Measurements from ENCODE around the gene PNKP.

Gene PNKP

DNA sequence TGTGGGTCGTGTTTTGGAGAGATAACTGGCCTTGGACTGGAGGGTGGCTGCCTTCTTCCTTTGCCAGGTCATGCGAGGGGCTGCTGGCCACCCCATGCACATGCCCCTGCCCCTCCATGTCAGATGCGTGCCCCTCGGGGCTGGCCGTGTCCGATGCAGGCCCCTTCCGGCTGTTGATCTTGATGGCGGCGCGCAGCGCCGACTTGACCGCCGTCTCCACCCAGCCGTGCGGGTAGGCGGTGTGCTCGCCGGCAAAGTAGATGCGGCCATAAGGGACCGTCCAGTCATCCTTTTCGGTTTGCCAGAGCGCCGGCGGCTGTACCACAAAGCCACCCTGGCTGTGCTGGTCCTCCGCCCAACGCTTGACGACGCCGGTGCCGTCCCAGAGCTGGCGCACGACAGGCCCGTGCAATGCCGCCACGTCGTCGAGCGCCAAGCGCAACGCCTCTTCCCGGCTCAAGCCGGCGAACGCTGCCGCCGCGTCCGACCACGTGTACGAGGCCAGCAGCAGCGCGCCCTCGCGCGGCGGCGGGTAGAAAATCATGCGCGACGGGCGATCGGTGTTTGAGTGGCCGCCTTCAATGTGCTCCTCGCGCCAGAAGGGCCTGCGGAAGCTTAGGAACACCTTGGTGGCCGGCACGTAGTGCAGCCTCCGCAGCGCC, 22.4 kb upstream of the PNKP start:
- peak; percentile 53 for DNase-seq

DNA sequence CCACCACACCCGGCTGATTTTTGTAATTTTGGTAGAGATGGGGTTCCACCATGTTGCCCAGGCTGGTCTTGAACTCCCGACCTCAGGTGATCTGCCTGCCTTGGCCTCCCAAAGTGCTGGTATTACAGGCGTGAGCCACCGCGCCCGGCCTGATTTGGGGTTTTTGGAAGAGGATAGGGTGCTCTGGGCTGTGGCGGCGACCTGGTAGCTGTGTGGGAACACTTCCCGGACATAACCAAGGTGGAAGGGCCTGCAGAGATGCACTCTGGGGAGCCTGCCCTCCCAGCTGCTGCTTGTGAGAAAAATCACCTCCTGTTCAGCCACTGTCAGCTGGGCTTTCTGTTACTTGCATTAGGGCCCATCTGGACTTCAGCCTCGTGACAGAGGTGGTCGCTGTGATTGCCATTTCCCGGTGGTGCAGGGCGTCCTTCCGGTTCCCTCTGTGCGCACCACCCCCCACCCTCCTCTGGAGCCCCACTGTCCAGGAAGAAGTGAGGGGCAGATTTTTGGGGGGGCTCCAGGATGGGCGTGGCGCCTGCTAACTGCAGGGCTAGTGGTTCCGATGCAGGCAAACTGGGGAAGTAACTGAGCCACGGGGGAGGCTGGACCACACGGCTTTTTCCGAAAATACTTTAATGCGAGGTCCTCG, 21.8 kb upstream of the PNKP start:
- DNase-seq = no peak

DNA sequence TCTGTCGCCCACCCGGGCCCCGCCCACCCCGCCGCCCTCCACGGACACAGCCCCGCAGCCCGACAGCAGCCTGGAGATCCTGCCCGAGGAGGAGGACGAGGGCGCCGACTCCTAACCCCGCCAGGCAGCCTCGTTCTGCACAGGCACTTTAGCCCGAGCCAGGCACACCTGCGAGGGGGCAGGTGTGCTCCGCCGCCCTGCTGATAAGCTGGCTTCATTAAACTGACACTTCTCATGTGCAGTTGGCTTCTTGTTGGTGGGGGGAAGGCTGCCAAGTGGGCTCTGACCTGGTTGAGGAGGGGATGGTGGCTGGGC, 21.1 kb upstream of the PNKP start:
- peak; percentile 23 for DNase-seq

DNA sequence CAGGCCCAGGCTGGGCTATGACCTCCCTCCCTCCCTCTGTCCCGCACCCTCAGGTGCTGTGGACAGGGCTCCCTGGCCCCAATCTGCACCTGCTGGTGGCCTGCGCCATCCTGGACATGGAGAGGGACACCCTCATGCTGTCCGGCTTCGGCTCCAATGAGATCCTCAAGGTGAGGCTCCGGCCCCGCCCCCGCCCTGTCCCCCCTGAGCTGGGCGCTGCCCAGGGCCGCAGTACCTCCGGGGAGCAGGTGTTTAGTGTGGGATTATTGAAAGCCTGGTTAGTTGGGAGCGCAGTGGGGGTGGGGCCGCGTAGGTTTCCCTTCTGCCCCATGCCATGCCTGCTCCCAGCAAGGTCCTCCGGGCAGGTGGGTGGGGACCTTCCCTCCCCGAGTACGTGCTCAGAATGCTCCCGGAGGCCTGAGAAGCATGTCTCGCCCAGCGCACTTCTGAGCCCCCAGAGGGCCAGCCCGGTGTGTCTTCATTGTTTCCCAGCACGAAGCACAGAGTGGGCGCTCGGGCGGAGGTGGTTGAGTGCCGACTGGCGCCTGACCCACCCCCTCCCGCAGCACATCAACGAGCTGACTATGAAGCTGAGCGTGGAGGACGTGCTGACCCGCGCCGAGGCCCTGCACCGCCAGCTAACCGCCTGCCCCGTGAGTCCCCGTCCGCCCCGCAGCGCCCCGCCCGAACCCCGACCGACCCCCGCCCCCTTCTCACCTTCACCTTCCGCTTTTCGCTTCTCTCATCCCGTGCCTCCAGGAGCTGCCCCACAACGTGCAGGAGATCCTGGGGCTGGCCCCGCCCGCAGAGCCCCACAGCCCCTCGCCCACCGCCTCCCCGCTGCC, 20.5 kb upstream of the PNKP start:
- no peak for DNase-seq

DNA sequence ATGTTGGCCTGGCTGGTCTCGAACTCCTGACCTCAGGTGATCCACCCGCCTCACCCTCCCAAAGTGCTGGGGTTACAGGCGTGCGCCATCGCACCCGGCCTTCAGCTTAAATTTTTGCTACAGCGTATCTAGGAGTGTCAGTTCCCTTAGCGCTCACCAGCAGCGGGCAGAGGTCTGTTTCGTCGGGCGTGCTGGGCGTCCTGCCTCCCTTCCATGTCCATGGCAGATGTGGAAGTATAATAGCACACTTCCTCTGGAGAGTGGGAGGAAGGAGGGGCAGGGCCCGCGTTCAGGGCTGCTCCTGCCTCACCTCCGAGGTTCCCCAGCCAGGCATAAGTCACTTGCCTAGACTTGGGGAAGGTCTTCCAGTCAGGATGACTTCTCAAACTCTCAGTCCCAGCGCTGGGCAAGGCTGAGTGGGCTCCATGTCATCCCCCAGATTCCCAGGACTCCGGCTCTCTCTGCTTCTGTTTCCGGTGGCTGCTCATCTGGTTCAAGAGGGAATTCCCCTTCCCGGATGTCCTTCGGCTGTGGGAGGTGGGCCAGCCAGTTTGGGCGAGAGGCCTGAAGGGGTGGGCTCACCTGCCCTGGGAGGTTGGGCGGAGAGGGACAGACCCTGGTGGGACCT, 19.8 kb upstream of the PNKP start:
- DNase-seq = no peak

DNA sequence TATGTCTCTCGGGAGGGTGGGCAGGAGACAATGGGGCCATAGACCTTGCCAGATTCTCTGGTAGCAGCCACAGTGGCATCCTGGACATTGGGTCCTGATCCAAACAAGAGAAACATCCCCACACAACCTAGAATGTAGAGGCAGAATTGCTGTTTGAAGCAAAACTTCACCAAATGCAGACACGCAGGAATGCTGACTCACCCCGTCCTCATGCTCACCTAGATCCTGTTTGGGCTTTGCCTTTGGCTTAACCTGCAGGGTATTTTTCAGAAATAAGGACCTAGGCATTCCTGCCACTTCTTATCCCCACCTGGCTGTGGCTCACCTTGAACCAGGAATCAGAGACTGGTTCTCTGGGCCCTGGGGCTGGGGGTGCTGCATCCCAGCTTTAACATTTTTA, 17.4 kb upstream of the PNKP start:
- DNase-seq = no peak

DNA sequence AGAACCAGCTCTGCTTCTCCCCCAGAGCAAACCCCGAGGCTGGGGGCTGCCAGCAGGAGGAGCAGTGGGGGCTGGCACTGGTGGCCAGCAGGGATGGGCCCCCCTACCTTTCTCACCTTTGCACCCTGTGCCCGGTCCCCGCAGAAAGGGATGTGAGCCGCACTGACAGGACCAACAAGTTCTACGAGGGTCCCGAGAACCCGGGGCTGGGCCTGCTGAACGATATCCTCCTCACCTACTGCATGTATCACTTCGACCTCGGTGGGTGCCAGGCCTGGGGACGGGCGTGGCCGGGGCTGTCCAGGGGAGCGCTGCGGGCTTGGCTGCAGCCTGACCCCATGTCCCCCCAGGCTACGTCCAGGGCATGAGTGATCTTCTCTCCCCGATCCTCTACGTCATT, 16.7 kb upstream of the PNKP start:
- DNase-seq = no peak

DNA sequence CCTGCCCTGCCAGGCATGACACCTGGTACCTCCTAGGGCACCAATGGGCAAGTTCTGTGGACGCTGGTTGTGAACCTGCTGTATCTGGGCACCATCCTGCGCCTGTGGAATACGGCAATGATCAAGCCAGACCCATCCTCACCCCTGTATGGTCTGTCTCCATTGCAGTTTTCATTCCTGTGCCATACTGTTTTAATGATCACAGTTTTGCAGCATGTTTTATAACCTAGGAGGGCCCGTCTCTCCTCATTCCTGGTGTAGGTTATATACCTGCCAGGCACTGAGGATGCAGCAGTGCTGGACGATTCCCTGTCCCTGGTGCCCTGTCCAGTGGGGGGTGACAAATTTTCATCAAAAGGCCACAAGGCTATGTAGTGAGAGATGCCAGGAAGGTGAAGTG, 15.7 kb upstream of the PNKP start:
- DNase-seq = no peak

DNA sequence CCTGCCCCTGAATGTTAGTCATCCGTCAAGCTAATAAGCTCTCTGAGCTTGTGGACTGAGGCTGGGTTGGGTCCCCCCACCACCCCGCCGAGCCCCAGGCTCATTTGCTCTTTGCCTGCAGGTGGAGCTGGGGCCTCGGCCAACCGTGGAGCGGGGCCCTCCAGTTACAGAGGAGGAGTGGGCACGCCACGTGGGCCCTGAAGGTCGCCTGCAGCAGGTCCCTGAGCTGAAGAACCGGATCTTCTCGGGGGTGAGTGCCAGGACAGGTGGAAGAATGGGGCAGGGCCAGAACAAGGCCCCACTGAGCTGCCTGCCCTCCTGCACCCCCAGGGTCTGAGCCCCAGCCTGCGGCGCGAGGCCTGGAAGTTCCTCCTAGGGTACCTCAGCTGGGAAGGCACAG, 15.3 kb upstream of the PNKP start:
- DNase-seq = no peak

DNA sequence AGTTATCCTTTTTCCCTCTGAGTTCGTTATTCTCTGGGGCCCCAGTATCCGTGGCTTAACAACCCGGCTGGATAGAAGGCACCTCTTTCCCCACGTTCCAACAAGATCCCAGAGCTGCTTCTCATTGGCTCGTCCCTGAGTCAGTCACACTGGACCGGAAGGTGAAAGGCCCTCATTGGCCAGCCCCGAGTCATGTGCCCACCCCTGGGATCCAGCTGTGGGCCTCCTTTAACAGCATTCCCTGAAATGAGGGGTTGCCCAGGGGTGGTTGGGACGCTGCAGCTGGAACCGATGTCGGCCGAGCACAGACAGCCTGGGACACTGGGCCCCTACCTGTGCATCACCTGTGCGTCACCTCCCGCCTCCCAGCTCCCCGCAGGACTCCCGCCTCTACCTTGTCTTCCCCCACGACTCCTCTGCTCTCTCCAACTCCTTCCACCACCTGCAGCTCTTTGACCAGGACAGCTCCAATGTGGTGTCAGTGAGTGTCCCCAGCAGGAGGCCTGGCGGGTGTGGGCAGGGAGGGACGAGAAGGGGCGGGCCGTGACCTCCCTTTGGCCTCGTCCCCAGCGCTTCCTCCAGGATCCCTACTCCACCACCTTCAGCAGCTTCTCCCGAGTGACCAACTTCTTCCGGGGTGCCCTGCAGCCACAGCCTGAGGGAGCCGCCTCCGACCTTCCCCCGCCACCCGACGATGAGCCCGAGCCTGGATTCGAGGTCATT, 14.5 kb upstream of the PNKP start:
- DNase-seq = no peak

DNA sequence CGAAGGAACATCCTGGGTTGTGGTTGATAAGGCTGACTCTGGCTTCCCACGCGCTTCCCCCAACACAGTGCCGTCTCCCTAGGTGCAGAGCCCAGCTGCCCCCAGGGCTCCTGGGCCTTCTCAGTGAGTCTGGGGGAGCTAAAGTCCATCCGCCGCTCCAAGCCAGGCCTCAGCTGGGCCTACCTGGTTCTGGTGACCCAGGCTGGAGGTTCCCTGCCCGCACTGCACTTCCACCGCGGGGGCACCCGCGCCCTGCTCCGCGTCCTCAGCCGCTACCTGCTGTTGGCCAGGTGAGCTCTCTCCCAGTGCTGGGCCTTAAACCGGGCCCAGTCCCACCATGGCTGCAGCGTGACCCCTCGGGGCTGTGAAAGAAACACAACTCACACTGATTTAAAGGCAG, 13.8 kb upstream of the PNKP start:
- no peak for DNase-seq

DNA sequence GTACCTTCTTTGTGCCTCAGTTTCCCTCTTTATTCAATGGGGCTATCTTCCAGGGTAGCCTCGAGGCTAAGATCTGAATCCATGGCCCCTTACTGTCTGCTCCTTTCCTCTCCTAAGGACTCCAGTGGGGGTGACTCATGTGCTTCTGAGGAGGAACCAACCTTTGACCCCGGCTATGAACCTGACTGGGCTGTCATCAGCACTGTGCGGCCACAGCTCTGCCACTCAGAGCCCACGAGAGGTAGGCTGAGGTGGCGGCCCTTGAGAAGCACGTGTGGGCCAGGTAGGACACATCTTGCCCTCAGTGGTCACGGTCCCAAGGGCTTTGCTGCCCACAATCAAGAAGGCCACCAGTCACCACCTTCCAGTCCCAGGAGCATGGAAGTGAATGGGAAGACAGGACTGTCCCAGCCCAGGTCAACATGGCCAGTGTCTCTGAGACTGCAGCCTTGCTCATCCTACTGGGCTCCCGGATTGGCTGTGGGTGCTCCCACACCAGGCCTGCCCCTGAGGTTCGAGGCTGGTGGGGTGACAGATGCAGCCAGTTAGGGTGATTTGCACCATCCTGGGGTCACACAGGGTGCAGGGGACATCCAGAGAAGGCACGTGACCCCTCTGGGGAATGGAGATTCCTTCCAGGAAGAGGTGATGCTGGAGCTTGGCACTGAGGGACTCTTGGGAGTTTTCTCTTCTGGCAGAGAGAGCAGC, 12.9 kb upstream of the PNKP start:
- no peak for DNase-seq

DNA sequence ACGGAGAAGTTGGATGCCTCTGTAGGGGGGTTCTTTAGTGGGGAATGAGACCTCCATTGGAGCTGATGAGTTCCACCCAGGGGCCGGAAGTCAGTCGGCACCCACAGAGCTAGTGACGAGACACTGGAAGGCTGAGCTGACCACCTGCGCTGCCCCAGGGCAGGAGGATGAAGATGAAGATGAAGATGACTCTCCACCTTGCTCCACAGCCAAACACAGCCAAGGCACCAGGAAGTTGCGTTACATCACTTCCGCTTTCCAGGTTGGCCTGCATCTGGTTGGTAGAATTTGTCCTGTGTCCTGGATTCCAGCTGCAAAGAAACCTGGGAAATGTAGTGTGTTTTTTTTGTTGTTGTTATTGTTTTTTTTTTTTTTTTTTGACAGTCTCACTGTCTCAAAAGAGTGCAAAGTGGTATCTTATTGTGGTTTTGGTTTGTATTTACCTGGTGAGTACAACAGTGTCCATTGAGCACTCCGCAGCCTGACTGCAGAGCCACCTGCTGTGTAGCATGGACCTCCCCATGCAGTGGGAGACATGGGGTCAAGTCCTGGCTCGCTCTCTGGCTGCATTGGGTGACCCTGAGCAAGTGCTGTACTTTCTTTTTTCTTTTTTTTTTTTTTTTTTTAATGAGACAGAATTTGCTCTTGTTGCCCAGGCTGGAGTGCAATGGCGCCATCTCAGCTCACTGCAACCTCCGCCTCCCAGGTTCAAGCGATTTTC, 12.0 kb upstream of the PNKP start:
- DNase-seq = no peak

DNA sequence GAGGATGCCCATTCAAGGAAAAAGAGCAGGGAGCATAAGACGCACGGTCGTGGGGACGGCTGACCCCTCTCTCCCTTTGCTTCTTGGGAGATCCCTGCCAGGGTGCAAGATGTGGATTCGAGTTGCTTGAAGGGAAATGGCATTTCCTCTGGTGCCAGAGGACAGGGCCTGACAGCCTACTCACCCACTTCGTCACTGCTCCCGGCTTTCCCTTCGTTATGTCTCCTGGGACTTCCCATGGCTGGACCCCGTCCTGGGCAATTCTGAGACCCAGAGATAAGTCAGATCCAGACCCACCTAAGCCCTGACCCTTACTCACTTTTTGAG, 11.3 kb upstream of the PNKP start:
- no peak for DNase-seq

DNA sequence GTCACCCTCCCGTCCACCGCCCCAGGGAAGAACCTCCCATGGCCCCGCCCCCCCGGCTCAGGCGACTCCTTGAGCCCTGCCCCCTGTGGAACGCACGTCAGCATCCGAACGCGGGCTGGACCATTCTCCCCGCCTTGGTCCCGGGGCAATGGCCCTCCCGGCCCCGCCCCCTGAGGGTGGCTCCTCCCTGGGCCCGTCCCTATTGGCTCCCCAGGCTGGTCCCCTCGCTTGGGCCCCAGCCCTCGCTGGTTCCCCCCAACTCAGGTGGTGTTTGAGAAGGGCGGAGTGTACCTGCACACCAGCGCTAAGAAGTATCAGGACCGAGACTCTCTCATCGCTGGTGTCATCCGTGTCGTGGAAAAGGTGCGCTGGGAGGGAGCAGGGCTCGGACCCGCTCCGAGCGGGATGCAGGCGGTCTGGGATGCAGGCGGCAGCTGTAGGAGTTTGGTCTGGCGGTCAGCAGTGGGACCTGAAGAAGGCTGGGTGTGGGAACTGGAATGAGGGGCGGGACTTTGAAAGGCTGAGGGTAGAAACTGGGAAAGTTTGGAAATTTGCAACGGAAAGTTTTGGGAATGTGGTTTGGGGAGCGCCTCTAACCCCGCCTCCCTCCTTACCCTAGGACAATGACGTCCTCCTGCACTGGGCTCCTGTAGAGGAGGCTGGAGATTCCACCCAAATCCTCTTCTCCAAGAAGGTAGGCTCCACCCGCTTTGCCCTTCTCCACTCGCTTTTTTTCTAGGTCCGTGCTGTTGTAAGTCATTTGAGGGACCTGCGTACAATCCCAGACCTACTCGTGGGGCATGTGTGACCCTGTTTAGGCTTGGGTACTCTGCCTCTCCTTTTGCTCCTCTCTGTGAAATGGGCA, 10.7 kb upstream of the PNKP start:
- peak; percentile 97 for DNase-seq

DNA sequence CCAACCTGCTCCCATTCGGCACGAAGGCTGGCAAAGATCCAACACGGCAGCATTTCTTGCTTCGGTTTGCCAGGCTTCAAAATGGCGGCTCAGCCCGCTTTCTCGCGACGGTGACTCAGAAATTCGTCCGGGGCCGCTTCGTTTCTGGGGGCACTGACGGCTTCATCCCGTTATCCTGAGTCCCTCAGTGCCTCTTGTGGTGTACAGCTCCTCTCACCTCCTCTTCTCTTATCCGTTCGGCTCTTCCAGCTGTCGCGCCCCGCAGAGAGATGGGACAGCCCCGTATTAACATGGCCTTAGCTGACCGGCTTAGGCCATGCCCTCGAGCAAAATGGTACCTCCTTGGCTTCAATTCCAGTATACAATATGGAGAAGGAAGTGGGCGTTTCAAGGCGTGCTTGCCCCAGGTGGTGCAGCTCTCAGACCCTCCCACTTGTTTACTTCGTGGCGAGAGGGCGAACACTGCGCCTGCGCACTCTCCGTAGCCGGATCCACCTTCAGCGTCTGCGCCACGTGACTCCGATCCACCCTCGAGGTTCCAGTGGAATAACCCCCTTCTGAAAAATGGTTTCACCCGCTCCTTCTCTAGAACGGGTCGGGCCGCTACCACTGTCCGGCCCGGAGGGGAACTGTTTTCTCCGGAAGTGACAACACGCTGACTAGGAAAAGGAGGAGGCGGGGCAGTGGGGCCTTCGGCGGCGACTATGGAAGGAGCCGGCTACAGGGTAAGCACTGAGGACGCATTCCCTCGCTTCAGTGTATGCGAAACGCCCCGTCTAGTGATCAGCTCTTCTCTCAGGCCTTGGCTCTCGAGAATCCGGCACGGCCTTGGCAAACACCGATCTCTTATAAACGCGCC, 9.9 kb upstream of the PNKP start, which contains the start of the genes AKT1S1 and TBC1D17:
AKT1S1 (minus strand) TSS at position 336 of the 859 bp plus-strand sequence. CDS start 4,060 bp downstream, outside the sequence.
TBC1D17 (plus strand) TSS at position 683 of the 859 bp plus-strand sequence; CDS start at position 705, 22 bp downstream.
- DNase-seq = peak; percentile 100

DNA sequence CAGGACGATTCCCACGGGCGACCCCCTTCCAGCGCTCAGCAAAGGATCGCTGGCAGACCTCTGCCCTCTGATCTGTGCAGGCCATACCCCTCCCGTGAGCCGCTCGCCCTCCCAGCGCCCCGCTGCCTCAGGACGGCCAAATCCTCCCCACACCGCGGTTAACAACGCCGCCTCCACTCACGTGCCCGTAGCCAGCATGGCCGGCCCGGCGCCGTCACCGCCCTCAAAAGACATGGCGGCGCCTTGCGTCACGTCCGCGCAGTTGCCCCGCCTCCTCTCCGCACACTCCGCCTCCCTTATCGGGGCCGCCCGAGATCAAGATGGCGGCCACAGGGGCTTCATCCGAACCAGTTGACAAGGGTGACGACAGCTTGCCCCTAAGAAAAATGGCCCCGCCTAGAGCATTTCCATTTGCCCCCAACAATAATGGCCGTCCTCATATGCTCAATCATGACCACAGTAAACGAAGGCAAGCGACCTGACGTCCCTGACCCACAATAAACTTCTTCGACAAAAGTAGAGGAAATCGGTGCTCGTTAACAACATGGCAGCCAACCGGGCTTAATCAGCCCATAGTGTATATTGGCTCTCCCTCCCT, 9.1 kb upstream of the PNKP start:
- DNase-seq = peak; percentile 98

DNA sequence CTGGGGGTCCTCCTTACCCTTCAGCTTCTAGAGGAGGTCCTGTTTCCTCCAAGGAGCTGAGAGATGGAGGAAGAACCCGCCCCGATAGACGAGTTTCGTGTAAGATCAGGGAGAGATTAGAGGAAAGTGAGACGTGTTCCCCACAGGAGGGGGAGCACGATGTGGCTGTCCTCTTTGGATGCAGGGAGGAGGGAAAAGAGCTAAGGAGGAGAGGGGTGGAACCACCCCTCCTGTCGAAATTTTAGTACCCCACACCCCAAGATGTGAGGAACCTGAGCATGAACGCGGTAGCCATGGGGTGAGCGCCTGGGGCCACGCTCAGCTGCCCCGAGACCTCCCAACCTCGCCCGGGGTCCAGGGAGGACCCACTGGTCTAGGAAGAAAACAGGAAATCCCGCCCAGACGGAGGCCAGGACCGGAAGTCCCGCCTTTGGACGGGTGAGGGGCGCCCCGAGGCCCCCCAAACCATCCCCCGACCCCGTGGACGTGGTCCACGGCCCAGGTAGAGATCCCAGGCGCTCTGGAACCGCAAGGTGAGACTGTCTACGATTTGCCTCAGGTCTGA, 8.6 kb upstream of the PNKP start:
- peak; percentile 48 for DNase-seq

DNA sequence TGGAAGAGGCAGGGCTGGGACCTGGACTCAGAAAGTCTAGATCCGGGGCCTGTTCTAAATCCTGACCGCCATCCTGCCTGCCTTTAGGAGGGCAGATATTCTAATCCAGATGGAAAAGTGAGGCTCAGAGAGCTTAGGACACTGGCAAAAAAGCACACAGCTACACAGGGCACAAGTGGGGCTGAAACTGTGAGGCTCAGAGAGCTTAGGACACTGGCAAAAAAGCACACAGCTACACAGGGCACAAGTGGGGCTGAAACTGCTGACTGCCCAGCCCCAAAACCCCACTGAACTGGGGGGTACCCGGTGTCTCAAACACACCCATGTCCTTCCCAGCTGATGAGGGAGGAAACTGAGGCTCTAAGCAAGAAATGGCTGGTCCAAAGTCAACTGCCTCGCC, 7.8 kb upstream of the PNKP start:
- no peak for DNase-seq

Measured in NCI-H2171 treated with DMSO at 0.1 percent for 48 hours (cell line).